Suprapubic skin (tissue), 3 donors: ENCODE results near the gene DCST1.

Experiments used
- EP300 ChIP-seq: sonication (generic); formaldehyde crosslinking; IDR thresholded peaks from one replicate; pipeline ENCODE4 v1.6.1; 2017; ENCODE audit warnings: antibody characterized with exemption
- POLR2A ChIP-seq, 2 donors: fragments of 450-650 bp; IDR thresholded peaks; one replicate each; pipeline ENCODE4 v1.6.1; 2017; ENCODE audit warnings: antibody characterized with exemption in 2 of 2, mild to moderate bottlenecking in 2 of 2, moderate library complexity in 2 of 2
- TF ChIP-seq, protein P1 (sequence below), 2 donors: fragments of 200-600 bp in 1 of 2; fragments of 450-650 bp in 1 of 2; sonication (generic) in 1 of 2; IDR thresholded peaks; one replicate each; pipeline ENCODE4 v1.5.1; 2016 to 2019; ENCODE audit warnings: antibody characterized with exemption in 2 of 2, mild to moderate bottlenecking in 1 of 2, moderate library complexity in 1 of 2

DNA sequence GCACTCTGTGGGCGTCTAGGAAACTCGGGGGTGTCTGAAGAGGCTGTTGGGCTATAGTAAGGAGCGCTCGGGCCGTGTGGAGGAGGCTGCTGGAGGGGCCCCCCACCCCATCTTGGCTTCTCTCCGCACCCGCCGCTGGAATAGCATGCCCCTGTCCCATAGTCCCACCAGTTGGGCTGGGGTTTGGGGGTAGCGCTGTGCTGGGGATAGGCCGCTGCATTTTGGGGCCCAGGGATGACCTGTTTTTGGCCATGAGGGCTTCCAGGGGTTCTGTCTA is 45.5 kb downstream of the DCST1 start:
- TF ChIP-seq POLR2A (IDR thresholded peaks at IDR 0.05), result no peak
- TF ChIP-seq, protein P1, sequence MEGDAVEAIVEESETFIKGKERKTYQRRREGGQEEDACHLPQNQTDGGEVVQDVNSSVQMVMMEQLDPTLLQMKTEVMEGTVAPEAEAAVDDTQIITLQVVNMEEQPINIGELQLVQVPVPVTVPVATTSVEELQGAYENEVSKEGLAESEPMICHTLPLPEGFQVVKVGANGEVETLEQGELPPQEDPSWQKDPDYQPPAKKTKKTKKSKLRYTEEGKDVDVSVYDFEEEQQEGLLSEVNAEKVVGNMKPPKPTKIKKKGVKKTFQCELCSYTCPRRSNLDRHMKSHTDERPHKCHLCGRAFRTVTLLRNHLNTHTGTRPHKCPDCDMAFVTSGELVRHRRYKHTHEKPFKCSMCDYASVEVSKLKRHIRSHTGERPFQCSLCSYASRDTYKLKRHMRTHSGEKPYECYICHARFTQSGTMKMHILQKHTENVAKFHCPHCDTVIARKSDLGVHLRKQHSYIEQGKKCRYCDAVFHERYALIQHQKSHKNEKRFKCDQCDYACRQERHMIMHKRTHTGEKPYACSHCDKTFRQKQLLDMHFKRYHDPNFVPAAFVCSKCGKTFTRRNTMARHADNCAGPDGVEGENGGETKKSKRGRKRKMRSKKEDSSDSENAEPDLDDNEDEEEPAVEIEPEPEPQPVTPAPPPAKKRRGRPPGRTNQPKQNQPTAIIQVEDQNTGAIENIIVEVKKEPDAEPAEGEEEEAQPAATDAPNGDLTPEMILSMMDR (IDR thresholded peaks at IDR 0.05), result no peak
- TF ChIP-seq EP300, result no peak
